Measurements from ENCODE around the gene FBL. TPM values are rescaled to one million over a fixed set of nuclear protein-coding genes. Genes with fewer than 3 reads are reported as not detected.

FBL gene
- total and polyA plus RNA-seq, 10 of the 15 experiments (the other 5 are each of a cell fraction or from before 2014, with no cell fraction given): 156 to 1,083 (median 478) TPM

GRCh38 chr19:39816287-39817048 lies 29.7 kb downstream of the FBL start (continued):
- TF ChIP-seq MLLT1 (IDR thresholded peaks at IDR 0.05) (no peak), HDAC6 (IDR thresholded peaks at IDR 0.05; ENCODE audit: unreplicated experiment) (no peak), RUNX3 (IDR thresholded peaks at IDR 0.05; ENCODE audit: low read length) (peak; percentile 26; the same call in 1 of the 2 replicates), PRDM15 (CRISPR knock-in tag; IDR thresholded peaks at IDR 0.05) (no peak), BCL11A (IDR thresholded peaks at IDR 0.05; ENCODE audit: low read depth, low read length) (no peak), ETV6 (conservative IDR thresholded peaks at IDR 0.05 in 1 of 2, IDR thresholded peaks at IDR 0.05 in 1 of 2; ENCODE audit: borderline replicate concordance in 1 of 2, low read depth in 1 of 2) (no peak), CUX1 (IDR thresholded peaks at IDR 0.05; ENCODE audit: insufficient replicate concordance, low read depth, low read length) (no peak), CEBPB (IDR thresholded peaks at IDR 0.05; ENCODE audit: borderline replicate concordance in 1 of 2, low read depth in 2 of 2, low read length in 2 of 2) (no peak), WRNIP1 (IDR thresholded peaks at IDR 0.05; ENCODE audit: borderline replicate concordance, low read depth, low read length) (no peak), RBBP5 (conservative IDR thresholded peaks at IDR 0.05) (no peak), HSF1 (IDR thresholded peaks at IDR 0.05; ENCODE audit: low read depth, low read length) (no peak), JUNB (IDR thresholded peaks at IDR 0.05) (peak; percentile 58), CHD1 (IDR thresholded peaks at IDR 0.05; ENCODE audit: low read depth, low read length) (no peak), SKIL (IDR thresholded peaks at IDR 0.05; ENCODE audit: low read depth, poor library complexity, severe bottlenecking) (peak; percentile 40)

All from GM12878 (cell line).